Endothelial cell of umbilical vein (primary cell): ENCODE data around the gene HIP1.

Source experiments
- EZH2 ChIP-seq: IDR thresholded peaks from 2 replicates; pipeline ENCODE4 v1.6.1; 2012; ENCODE audit warnings: borderline replicate concordance, low read depth, mild to moderate bottlenecking, moderate library complexity, low read length, inconsistent platforms; ENCODE audit not compliant: severe bottlenecking
- GATA2 ChIP-seq: IDR thresholded peaks from 2 replicates; pipeline ENCODE4 v1.7.0; 2011; ENCODE audit warnings: low read depth, mild to moderate bottlenecking, moderate library complexity, mixed read lengths, low read length; ENCODE audit not compliant: insufficient read length, insufficient read depth
- POLR2A ChIP-seq: IDR thresholded peaks from 2 replicates; pipeline ENCODE4 v1.6.1; 2012; ENCODE audit warnings: low read depth, mild to moderate bottlenecking, control low read depth, low read length
- POLR2AphosphoS5 ChIP-seq: IDR thresholded peaks from 2 replicates; pipeline ENCODE4 v1.6.1; 2012; ENCODE audit warnings: low read depth, mild to moderate bottlenecking, control low read depth, low read length, moderate library complexity; ENCODE audit not compliant: insufficient read depth
- TF ChIP-seq, protein P1 (sequence below), 2 donors: IDR thresholded peaks; 1 replicate in 1 of 2; 2 replicates in 1 of 2; pipeline ENCODE4 v1.5.1; 2011; ENCODE audit warnings: low read length in 2 of 2, mild to moderate bottlenecking in 2 of 2, moderate library complexity in 2 of 2, control low read depth in 1 of 2, inconsistent platforms in 1 of 2, low read depth in 1 of 2; ENCODE audit not compliant: insufficient read depth in 1 of 2; ENCODE audit errors: extremely low read depth in 1 of 2

DNA sequence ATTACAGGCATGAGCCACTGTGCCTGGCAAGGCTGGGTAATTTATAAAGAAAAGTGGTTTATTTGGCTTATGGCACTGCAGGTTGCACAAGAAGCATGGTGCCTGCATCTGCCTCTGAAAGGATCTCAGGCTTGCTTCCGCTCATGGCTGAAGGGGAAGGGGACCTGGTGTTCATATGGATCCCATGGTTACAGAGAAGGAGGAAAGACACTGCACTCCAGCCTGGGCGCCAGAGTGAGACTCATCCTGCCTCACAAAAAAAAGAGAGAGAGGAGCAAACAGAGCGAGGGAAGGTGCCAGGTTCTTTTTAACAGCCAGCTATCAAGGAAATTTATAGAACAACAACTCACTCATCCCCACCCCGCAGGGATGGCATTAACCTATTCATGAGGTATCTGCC, 36.2 kb downstream of the HIP1 start:
- TF ChIP-seq, protein P1, sequence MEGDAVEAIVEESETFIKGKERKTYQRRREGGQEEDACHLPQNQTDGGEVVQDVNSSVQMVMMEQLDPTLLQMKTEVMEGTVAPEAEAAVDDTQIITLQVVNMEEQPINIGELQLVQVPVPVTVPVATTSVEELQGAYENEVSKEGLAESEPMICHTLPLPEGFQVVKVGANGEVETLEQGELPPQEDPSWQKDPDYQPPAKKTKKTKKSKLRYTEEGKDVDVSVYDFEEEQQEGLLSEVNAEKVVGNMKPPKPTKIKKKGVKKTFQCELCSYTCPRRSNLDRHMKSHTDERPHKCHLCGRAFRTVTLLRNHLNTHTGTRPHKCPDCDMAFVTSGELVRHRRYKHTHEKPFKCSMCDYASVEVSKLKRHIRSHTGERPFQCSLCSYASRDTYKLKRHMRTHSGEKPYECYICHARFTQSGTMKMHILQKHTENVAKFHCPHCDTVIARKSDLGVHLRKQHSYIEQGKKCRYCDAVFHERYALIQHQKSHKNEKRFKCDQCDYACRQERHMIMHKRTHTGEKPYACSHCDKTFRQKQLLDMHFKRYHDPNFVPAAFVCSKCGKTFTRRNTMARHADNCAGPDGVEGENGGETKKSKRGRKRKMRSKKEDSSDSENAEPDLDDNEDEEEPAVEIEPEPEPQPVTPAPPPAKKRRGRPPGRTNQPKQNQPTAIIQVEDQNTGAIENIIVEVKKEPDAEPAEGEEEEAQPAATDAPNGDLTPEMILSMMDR (IDR thresholded peaks at IDR 0.05; ENCODE audit: extremely low read depth in 1 of 2, insufficient read depth in 1 of 2, low read depth in 1 of 2, low read length in 2 of 2) = no peak
- TF ChIP-seq EZH2 (no peak), POLR2A (no peak), POLR2AphosphoS5 (no peak), GATA2 (no peak)
